ENCODE results near the gene CBLB.
"Not testable (repeated sequence)": the region's sequence is repeated elsewhere in the genome, so short reads cannot be mapped to it uniquely, and the experiment has no call there.

Gene CBLB

GRCh38 chr3:105747696-105748095 lies 121.1 kb downstream of the CBLB start:
- DNase-seq (ENCODE audit: low spot score), result no peak

- DNase-seq (ENCODE audit: low spot score), result no peak
These were observed 121.7 kb downstream of the CBLB start for GRCh38 chr3:105747060-105747541.

GRCh38 chr3:105746231-105746996 lies 122.4 kb downstream of the CBLB start:
- DNase-seq (ENCODE audit: low spot score), result no peak

GRCh38 chr3:105745046-105745445 lies 123.8 kb downstream of the CBLB start:
- DNase-seq (ENCODE audit: low spot score), result no peak

GRCh38 chr3:105744202-105744601 lies 124.6 kb downstream of the CBLB start:
- no peak for DNase-seq (ENCODE audit: low spot score)

GRCh38 chr3:105733356-105733755 lies 135.5 kb downstream of the CBLB start:
- DNase-seq (ENCODE audit: low spot score), result no peak

- DNase-seq (ENCODE audit: low spot score), result no peak
These were observed 137.1 kb downstream of the CBLB start for GRCh38 chr3:105731686-105732085.

- DNase-seq (ENCODE audit: low spot score), result no peak
These were observed 137.9 kb downstream of the CBLB start for GRCh38 chr3:105730801-105731354.

GRCh38 chr3:105729667-105730066 lies 139.1 kb downstream of the CBLB start:
- DNase-seq (ENCODE audit: low spot score), result no peak

- no peak for DNase-seq (ENCODE audit: low spot score)
These were observed 140.0 kb downstream of the CBLB start for GRCh38 chr3:105728771-105729312.

GRCh38 chr3:105727036-105727435 lies 141.8 kb downstream of the CBLB start:
- not testable (repeated sequence) for DNase-seq (ENCODE audit: low spot score)

GRCh38 chr3:105722943-105723556 lies 145.8 kb downstream of the CBLB start:
- DNase-seq (ENCODE audit: low spot score), result no peak

- no peak for DNase-seq (ENCODE audit: low spot score)
These were observed 149.0 kb downstream of the CBLB start for GRCh38 chr3:105719791-105720190.

GRCh38 chr3:105715372-105715771 lies 153.4 kb downstream of the CBLB start:
- DNase-seq (ENCODE audit: low spot score), result no peak

- no peak for DNase-seq (ENCODE audit: low spot score)
These were observed 154.4 kb downstream of the CBLB start for GRCh38 chr3:105714453-105714852.

GRCh38 chr3:105708980-105709379 lies 159.8 kb downstream of the CBLB start:
- no peak for DNase-seq (ENCODE audit: low spot score)

GRCh38 chr3:105707009-105707408 lies 161.8 kb downstream of the CBLB start:
- no peak for DNase-seq (ENCODE audit: low spot score)

- no peak for DNase-seq (ENCODE audit: low spot score)
These were observed 163.9 kb downstream of the CBLB start for GRCh38 chr3:105704726-105705410.

- no peak for DNase-seq (ENCODE audit: low spot score)
These were observed 168.2 kb downstream of the CBLB start for GRCh38 chr3:105700575-105700974.

- no peak for DNase-seq (ENCODE audit: low spot score)
These were observed 177.2 kb downstream of the CBLB start for GRCh38 chr3:105691633-105692032.

GRCh38 chr3:105691053-105691452 lies 177.8 kb downstream of the CBLB start:
- DNase-seq (ENCODE audit: low spot score), result no peak

GRCh38 chr3:105688821-105689220 lies 180.0 kb downstream of the CBLB start:
- no peak for DNase-seq (ENCODE audit: low spot score)

Data from hematopoietic multipotent progenitor cell treated with erythropoietin and hydrocortisone succinate and interleukin-3 and kit ligand, for 15 days (in vitro differentiated cells).